T-helper 2 cell (primary cell): ENCODE results near the gene NT5M.
"Not testable (repeated sequence)": the region's sequence is repeated elsewhere in the genome, so short reads cannot be mapped to it uniquely, and the experiment has no call there.

Experiments used
- DNase-seq, 5 experiments: peaks; one replicate each; pipeline versions ENCODE4 v3.0.0 to v3.0.0-alpha.2; 2012 to 2022
- total RNA-seq, 2 donors: gene quantifications; one replicate each; lab custom pipeline; 2026; lab: John Stamatoyannopoulos, UW

Gene NT5M
- 1.5 to 2.8 reads per million in 2 donors for total RNA-seq

DNA sequence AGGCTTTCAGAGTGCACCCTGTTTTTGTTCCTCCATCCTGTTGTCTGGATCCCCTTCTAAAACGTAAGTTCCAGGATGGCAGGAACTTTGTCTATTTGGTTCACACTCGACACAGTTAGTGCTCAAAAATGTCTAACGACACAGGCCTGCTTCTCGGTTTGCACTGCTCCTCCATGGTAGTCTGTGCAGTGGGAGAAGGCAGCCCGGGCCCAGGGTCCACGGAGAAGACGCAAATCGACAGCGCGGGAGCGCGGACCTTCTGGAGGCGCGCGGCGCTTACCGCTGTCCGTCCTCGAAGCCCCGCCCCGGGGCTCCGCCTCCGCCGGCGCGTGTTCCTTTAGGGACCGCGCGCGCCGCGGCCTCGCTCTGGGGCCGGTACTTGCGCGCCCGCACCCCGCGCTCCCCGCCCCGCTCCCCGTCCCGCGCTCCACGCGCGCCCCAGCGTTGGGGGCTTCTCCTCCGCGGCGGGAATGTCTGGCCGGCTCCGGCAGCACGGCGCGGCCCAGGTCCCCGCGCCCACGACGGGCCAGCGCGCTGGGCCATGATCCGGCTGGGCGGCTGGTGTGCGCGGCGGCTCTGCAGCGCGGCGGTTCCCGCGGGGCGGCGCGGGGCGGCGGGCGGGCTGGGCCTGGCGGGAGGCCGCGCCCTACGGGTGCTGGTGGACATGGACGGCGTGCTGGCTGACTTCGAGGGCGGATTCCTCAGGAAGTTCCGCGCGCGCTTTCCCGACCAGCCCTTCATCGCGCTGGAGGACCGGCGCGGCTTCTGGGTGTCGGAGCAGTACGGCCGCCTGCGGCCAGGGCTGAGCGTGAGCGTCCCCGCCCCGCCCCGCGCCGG is at the start of gene NT5M:
Gene NT5M, plus strand, starts transcription at position 364 of the 837 bp plus-strand sequence. Its CDS starts 178 bp downstream, at position 542.
- DNase-seq, result peak; percentile 36 to 85 (median 43)

DNA sequence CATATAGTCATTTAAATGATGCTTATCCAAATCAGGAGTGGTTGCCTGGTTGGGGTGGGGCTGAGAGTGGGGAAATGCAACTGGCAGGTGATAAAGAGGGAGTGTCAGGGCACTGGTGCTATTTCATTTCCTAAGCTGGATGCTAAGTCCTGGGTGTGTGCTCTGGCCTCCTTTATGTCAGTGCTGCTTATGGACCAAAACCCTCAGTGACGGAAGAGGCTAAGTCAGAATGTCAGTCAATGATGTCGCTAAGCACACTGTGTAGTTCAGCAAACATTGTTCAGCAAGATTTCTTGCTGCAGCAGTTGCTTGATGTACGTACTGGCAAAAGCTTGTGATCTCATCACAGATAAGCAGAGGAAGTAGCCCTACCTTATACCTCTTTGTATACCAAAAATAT is 49.8 kb upstream of the NT5M start:
- peak in 1 of 5 experiments; percentile 64 for DNase-seq

DNA sequence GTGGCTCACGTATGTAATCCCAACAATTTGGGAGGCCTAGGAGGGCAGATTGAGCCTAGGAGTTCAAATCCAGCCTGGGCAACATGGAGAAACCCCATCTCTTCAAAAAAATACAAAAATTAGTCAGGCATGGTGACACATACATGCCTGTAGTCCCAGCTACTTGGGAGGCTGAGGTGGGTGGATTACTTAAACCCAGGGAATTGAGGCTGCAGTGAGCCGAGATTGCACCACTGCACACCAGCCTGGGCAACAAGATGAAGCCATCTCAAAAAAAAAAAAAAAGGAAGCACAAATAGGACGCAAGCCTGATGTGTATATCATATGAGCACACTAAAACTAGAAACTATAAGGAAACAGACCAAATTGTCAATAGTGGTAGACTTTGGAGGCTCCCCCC is 49.1 kb upstream of the NT5M start:
- no peak for DNase-seq

DNA sequence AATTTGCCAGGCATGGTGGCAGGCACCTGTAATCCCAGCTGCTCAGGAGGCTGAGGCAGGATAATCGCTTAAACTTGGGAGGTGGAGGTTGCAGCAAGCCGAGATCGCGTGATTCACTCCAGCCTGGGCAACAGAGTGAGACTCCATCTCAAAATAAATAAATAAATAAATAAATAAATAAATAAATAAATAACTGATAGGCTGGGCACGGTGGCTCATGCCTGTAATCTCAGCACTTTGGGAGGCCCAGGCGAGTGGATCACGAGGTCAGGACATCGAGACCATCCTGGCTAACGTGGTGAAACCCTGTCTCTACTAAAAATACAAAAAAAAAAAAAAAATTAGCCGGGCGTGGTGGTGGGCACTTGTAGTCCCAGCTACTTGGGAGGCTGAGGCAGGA is 47.5 kb upstream of the NT5M start:
- not testable (repeated sequence) for DNase-seq

DNA sequence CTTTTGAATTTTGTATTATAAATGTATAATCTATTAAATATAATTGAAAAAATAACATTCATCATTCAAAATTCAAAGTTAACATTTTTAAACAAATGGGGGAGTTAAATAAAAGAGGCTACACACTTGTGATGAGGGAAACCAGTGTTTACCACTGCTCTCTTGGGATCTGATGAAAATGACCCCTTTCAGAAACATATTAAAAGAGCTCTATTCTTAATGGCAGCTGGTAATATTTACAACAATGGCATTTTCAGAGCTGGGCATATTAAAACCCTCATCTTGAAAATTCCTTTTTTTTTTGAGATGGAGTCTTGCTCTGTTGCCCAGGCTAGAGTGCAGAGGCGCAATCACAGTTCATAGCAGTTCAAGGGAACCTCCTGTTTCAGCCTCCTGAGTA is 46.9 kb upstream of the NT5M start:
- no peak for DNase-seq

DNA sequence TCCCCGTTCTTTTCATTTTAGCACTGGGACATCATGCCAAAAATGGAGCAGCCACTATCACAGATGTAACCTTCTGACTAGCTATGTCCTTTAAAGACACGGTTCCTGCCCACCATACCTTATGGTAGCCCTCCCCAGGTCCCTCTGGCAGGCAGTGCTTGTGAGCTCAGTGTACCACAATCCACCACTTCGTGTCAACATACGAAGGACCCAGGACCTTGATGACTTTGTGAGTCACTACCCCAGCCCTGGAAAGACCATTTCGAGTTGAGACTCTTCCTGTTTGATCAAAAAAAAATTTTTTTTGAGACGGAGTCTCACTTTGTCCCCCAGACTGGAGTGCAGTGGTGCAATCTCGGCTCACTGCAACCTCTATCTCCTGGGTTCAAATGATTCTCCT is 45.2 kb upstream of the NT5M start:
- no peak for DNase-seq

DNA sequence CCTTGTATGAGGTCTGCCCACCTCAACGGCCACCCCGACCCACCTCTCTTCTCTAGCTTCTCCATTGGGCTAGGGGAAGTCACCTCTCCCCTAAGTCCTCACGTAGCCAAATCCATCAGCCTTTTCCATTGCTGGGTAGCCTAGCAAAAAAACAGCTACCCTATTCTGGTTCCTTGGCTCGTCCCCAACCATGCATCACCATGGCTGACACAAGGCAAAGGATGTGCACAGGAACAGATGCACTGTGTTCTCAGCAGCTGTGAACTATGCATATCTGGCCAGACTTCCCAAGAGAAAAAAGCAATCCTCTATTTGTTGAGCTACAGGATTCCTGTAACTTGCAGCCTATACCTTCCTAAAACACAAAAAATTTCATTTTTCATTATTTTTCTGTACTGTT is 44.2 kb upstream of the NT5M start:
- no peak for DNase-seq

DNA sequence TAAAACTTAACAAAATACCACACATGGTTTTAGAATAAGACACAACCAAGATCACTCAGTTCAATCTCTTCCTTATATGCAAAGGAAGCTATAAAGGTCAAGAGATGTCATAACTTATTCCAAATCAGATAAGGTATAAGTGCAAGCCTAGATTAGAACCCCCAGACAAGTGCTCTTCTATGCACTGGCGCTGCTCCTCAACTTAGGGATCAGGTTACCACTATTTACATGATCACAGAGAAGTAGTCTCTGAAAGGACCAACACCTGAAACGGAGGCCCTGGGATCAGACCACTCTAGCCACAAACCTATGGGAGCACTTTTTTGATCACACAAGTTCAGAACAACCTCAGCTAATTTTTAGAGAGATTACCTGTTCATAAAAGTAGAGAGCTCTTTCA is 38.7 kb upstream of the NT5M start:
- DNase-seq, result no peak

DNA sequence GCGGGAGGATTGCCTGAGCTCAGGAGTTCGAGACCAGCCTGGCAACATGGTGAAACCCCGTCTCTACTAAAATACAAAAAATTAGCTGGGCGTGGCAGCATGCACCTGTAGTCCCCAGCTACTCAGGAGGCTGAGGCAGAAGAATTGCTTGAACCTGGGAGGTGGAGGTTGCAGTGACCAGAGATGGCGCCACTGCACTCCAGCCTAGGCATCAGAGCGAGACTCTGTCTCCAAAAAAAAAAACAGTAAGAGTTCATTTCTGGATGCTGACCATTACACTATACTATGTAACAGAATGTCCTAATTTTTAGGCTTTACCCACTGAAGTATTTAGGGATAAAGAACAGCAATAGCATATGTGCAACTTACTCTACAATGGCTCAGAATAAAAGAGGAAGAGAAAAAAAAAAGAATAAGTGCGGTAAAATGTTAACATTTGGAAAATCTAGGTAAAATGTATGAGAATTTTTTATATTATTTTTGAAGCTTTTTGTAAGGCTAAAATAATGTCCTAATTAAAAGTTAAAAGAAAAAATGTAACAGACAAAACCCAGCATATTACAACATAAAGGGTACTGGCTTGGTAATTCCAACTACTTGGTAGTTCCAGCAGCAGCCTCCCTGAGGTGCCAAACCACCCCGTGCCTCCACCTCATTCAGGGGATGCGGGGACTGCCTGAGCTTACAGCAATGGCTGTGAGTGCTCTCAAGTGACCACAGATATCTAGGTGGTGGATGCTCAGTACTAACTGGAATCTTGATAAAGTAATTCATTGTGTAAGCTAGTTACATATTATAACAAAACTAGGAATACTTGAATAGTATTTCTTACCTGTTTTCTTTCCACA is 33.0 kb upstream of the NT5M start:
- peak in 1 of 5 experiments; percentile 32 for DNase-seq

DNA sequence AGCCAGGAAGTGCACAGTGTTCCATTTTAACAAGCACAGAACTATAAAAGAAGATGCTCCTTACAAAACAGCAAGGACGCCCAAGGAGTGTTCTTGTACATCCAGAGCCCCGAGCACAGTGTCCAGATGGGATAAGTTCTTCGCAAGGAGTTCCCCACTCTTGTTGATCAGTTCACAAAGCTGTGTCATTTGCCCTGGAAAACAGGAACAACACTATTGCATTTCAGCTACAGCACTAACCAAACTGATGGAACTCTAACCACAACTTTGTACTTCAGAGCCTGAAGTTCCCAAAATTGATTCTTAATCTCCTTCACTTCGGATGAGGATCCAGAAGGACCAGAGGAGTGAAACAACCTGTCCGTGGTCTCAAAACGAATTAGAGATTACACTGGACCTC is 27.2 kb upstream of the NT5M start:
- no peak for DNase-seq

DNA sequence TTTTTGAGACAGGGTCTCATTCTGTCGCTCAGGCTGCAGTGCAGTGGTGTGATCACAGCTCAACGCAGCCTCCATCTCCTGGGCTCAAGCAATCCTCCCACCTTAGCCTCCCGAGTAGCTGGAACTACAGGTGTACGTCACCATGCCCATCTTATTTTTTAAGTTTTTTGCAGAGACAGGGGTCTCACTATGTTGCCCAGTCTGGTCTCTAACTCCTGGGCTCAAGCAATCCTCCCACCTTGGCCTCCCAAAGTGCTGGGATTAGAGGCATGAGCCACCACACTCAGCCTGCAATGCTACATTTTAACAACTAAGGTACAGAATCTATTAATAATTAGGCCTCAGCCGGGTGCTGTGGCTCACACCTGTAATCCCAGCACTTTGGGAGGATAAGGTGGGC is 25.7 kb upstream of the NT5M start:
- DNase-seq, result not testable (repeated sequence)

DNA sequence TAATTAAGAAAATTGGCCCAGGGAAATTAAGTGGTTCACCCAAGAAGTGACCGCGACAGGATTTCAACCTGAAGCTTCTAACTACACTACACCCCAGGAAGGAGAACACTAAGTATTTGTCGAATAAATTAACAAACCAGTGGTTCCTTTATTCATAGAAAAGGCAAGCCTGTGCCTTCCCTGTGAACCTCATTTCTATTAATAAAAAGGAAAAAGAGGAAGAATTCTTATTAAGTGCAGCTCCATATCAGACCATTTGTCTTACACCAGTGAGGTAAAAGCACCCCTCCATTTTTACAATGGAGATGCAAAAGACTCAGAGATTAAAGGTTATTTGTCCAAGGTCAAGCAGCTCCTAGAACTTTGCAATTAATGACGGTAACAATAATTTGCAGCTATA is 23.9 kb upstream of the NT5M start:
- no peak for DNase-seq

DNA sequence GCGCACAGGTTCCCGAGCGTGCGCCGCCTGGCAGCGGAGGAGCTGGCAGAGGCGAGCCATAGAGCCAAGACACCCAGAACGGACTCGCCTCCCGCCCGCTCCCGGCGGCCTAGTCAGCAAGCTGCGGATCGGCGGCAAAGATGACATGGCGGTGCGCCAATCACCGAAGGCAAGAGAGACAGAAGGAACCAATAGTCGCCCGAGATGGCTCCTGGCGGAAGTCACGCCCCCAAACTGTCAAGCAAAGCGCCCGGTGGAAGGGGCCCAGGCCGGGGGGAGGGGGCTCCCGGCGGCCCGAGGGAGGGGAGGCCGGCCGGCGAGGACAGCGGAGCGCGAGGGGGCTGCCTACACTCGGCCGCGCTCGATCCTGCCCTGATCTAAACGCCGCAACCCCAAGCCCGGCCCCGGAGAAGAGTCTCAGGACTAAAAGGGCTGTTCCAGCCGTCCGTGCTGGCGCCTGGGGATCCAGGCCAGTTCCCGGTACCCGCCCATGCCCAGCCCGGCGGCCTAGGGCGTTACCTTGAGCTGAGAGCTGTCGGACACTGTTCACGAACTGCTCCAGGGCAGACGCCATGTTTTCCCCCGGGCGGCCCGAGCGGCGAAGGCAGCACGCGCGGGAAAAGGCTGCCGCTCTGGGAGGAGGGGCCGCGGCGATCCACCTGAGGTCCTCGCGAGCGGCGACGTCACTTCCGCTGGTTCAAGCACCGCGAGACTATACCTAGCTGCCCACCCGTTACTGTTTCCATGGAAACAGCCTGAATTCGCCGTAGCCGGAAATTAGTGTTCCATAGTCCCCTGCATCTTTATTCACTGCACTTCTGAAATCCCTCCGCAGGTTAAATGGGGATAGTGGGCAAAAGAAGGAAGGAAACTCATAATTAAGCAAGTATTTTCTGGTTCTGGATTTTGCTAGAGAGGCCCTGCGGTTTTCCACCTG is 22.3 kb upstream of the NT5M start, which contains the start of gene COPS3:
Gene COPS3, minus strand, starts transcription at position 634 of the 937 bp plus-strand sequence. Its CDS starts 60 bp downstream, at position 574.
- peak; percentile 92 to 99 (median 93) for DNase-seq

DNA sequence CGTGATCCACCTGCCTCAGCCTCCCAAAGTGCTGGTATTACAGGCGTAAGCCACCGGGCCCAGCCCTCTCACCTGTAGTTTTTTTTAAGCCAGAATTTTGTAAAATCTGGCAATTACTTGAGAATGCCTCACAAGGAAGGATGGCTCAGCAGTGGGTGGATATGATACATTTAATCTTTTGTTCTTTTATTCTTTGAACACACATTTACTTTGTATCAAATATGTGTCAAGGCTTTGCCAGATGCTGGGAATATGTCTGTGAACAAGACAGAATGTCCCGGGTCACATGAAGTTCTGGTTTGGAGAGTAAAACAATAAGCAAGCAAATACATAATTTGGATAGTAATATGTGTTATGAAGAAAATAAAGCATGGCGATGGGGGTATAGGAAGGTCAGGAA is 17.2 kb upstream of the NT5M start:
- no peak for DNase-seq

DNA sequence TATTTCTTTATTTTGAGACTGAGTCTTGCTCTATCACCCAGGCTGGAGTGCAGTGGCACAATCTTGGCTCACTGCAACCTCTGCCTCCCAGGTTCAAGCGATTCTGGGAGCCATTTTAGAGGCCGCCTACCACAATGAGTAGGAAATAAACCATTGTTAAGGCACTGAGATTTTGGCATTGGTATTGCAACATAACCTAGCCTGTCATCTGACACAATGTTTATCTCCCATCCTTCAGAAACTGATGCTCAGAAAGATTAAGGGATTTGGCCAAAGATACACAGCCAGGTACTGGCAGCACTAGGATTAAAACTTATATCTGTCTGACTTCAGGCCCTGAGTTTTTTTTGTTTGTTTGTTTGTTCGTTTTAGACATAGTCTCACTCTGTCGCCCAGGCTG is 14.1 kb upstream of the NT5M start:
- DNase-seq, result no peak

DNA sequence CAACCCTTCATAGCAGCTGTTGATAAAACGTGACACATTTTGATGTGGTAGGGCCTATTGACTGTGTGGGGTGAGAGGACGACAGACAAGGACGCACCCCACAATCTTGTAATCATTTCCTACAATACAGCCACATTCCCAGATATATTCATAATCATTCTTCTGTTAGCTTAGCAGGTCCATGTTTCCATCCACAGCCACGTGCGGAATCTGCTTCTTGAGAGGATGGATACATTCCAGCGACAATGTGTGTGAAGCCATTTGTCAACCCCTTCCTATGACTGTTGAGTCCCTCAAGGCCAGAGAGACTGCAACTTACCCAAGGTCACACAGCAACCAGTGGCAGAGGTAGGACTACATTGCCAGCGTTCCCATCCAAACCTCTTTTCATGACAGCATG is 13.5 kb upstream of the NT5M start:
- DNase-seq, result no peak

DNA sequence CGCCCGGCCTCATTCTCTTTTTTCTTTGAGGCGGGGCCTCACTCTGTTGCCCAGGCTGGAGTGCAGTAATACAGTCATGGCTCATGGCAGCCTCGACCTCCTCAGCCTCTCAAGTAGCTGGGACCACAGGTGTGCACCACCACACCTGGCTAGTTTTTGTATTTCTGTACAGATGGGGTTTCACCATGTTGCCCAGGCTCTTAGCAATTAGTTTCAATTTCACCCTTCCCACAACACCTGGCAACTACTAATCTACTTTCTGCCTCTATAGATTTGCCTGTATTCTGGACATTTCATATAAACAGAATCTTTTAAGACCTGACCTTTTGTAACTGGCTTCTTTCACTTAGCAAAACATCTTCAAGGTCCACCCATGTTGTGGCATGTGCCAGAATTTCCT is 8.0 kb upstream of the NT5M start:
- DNase-seq, result no peak

DNA sequence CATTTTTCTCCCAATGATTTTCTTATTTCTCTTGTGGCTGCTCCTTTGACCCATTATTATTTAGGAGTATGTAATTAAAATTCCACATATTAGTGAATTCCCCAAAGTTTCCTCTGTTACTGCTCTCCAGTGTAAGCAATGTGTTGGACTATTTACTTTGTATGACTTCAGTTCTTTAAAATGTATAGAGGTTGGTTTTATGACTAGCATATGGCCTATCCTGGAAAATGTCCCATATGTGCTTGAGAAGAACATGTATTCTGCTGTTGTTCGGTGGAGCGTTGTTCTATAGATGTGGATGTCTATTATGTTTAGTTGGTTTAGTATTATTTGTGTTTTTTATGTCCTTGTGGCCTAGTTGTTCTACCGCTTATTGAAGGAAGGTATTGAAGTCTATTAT is 6.0 kb upstream of the NT5M start:
- DNase-seq, result no peak

DNA sequence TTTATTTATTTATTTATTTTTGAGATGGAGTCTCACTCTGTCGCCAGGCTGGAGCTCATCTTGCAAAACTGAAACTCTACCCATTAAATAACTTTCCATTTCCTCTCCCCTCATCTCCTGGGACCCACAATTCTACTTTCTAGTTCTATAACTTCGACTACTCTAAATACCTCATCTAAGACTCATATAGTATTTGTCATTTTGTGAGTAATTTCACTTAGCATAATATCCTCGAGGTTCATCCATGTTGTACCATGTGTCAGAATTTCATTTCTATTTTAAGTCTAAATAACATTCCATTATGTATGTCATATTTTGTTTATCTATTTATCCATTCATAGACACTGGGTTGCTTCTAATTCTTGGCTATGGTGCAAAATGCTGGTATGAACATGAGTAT is 5.1 kb upstream of the NT5M start:
- DNase-seq, result no peak

DNA sequence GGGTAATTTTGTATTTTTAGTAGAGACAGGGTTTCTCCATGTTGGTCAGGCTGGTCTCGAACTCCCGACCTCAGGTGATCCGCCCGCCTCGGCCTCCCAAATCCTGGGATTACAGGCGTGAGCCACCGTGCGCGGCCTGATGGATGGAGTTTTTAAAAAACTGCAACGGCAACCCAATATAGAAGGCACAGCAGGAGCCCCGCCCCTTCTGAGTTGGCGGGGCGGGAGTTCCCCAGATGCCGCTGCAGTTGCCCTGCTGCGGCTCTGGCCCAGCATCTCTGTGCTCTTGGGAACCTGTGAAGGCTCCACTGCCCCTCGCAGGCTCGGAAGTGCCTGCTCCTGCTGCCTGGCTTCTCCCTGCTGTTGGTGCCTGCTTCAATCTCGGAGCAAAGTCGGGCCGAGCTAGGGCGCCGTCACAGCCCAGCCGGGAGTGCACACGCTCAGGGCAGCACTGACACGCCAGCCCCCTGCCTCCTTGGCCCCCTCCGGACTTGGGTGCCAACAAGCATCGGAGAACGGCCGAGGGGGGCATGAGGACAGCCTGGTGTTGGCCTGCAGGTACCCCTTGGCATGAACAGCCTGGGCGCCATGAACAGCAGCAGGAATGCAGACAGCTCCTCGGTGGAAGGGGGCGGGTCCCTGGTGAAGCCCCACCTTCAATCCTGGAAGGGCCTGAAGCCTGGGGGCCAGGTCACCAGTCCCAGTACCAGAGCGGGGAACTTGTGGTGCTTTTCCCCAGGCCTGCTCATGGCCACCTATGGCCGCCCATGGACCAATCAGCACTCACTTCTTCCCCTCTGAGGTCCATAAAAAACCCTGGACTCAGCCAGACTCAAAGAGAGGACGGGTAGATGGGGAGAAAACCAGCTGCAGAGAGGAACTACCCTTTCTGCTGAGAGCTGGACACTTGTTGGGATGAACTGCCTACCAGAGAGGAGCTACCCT is 2.3 kb upstream of the NT5M start:
- peak in 3 of 5 experiments; percentile 28 to 68 (median 29) for DNase-seq

DNA sequence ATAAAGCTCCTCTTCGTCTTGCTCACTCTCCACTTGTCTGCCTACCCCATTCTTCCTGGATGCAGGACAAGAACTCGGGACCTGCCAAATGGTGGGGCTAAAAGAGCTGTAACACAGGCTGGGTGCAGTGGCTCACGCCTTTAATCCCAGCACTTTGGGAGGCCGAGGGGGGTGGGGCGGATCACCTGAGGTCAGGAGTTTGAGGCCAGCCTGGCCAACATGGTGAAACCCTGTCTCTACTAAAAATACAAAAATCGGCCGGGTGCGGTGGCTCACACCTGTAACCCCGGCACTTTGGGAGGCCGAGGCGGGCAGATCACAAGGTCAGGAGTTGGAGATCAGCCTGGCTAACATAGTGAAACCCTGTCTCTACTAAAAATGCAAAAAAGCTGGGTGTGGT is 1.5 kb upstream of the NT5M start:
- not testable (repeated sequence) for DNase-seq
